HepG2 (cell line): ENCODE measurements around the gene PRCD. TPM values are rescaled to one million over a fixed set of nuclear protein-coding genes. Genes with fewer than 3 reads are reported as not detected.

Source experiments
- AHR ChIP-seq: IDR thresholded peaks from 2 replicates; pipeline ENCODE4 v1.6.1; 2018; ENCODE audit warnings: missing genetic modification reagents, missing compliant biosample characterization
- ELF3 ChIP-seq: IDR thresholded peaks from 2 replicates; pipeline ENCODE4 v1.6.1; 2016; ENCODE audit warnings: missing genetic modification reagents, missing compliant biosample characterization
- HCFC1 ChIP-seq: fragments of 150-350 bp; IDR thresholded peaks from 2 replicates; pipeline ENCODE4 v1.6.1; 2014; ENCODE audit warnings: low read depth, low read length
- HNRNPLL ChIP-seq: fragments of 200-400 bp; formaldehyde crosslinking; IDR thresholded peaks from 2 replicates; pipeline ENCODE4 v1.6.1; 2017; ENCODE audit warnings: mild to moderate bottlenecking, low read depth, low read length; ENCODE audit not compliant: poor library complexity, severe bottlenecking
- ISL2 ChIP-seq: sonication (generic); formaldehyde crosslinking; IDR thresholded peaks from 2 replicates; pipeline ENCODE4 v1.5.0; 2020; ENCODE audit warnings: missing genetic modification reagents
- KAT8 ChIP-seq: IDR thresholded peaks from 2 replicates; pipeline ENCODE4 v1.6.1; 2016; ENCODE audit warnings: missing genetic modification reagents, missing compliant biosample characterization
- SALL2 ChIP-seq: sonication (generic); formaldehyde crosslinking; IDR thresholded peaks from 2 replicates; pipeline ENCODE4 v1.8.1; 2023; ENCODE audit warnings: mild to moderate bottlenecking, missing genetic modification reagents, inconsistent platforms
- SCMH1 ChIP-seq: sonication (generic); formaldehyde crosslinking; IDR thresholded peaks from 2 replicates; pipeline ENCODE4 v1.9.0; 2021; ENCODE audit warnings: missing genetic modification reagents, mild to moderate bottlenecking, borderline replicate concordance
- STAG1 ChIP-seq: sonication (generic); formaldehyde crosslinking; IDR thresholded peaks from 2 replicates; pipeline ENCODE4 v1.4.0; 2020; ENCODE audit warnings: missing genetic modification reagents
- ZBTB40 ChIP-seq, 2 experiments: fragments of 450-650 bp in 1 of 2; sonication (generic) in 1 of 2; formaldehyde crosslinking in 1 of 2; IDR thresholded peaks; 2 replicates each; pipeline versions ENCODE4 v1.6.1 to v1.8.0; 2016 to 2022; ENCODE audit warnings: antibody characterized with exemption in 1 of 2, mild to moderate bottlenecking in 1 of 2, missing genetic modification reagents in 1 of 2
- ZBTB7A ChIP-seq: sonication (generic); formaldehyde crosslinking; IDR thresholded peaks from 2 replicates; pipeline ENCODE4 v1.8.0; 2022; ENCODE audit warnings: mild to moderate bottlenecking, missing genetic modification reagents
- ZFP36L2 ChIP-seq: sonication (generic); formaldehyde crosslinking; IDR thresholded peaks from 2 replicates; pipeline ENCODE4 v1.4.0; 2020; ENCODE audit warnings: missing genetic modification reagents
- ZKSCAN1 ChIP-seq: fragments of 150-350 bp; IDR thresholded peaks from 2 replicates; pipeline ENCODE4 v1.6.1; 2014; ENCODE audit warnings: low read length
- ZNF224 ChIP-seq: sonication (generic); formaldehyde crosslinking; IDR thresholded peaks from 2 replicates; pipeline ENCODE4 v1.5.0; 2020; ENCODE audit warnings: mild to moderate bottlenecking, missing genetic modification reagents
- ZNF337 ChIP-seq: sonication (generic); formaldehyde crosslinking; IDR thresholded peaks from 2 replicates; pipeline ENCODE4 v1.5.1; 2020; ENCODE audit warnings: missing genetic modification reagents, low read depth, mild to moderate bottlenecking, borderline replicate concordance
- ZNF747 ChIP-seq: sonication (generic); formaldehyde crosslinking; IDR thresholded peaks from 2 replicates; pipeline ENCODE4 v1.8.1; 2023; ENCODE audit warnings: missing genetic modification reagents, mild to moderate bottlenecking, borderline replicate concordance
- polyA plus RNA-seq, 8 experiments: library from polyadenylated mRNA; depleted of rRNA in 3 of 8; stranded (reverse) in 7 of 8; unstranded in 1 of 8; fragments of >200 nt; fragmentation: Illumina TruSeq in 4 of 8; extraction: Trizol in 4 of 8; gene quantifications; 2 replicates each; pipeline versions ENCODE4 v1.2.1 to v1.2.3, GENCODE V29; 2011 to 2016; ENCODE audit warnings: low read depth in 4 of 8, missing spikeins in 1 of 8, mixed read lengths in 1 of 8; ENCODE audit not compliant: insufficient read depth in 1 of 8
- total RNA-seq, 5 experiments: library from RNA; depleted of rRNA; stranded (reverse); fragments of >200 nt; fragmentation: Illumina TruSeq; extraction: Trizol; gene quantifications; 2 replicates each; pipeline ENCODE4 v1.2.3, GENCODE V29; 2016; ENCODE audit warnings: low read depth in 1 of 5
- TF ChIP-seq, protein P1 (sequence below): sonication (generic); formaldehyde crosslinking; IDR thresholded peaks from 2 replicates; pipeline ENCODE4 v1.4.0; 2020; ENCODE audit warnings: missing genetic modification reagents
- TF ChIP-seq, protein P2 (sequence below): sonication (generic); formaldehyde crosslinking; IDR thresholded peaks from 2 replicates; pipeline ENCODE4 v1.4.0; 2020; ENCODE audit warnings: mild to moderate bottlenecking, missing genetic modification reagents

PRCD gene
- total and polyA plus RNA-seq, 2 of the 13 experiments (the other 11 are each of a cell fraction or from before 2014, with no cell fraction given) = 0.51 TPM; not detected in 1

GRCh38 chr17:76523084-76524037 lies 16.5 kb upstream of the PRCD start (continued):
- TF ChIP-seq HNRNPLL = peak; percentile 61
- 0 out of 2 replicates have a peak, but pooled peaks have one; percentile 68 for TF ChIP-seq ZFP36L2 (CRISPR knock-in tag)
- no peak for TF ChIP-seq SCMH1
- no peak for TF ChIP-seq ZNF337
- peak; percentile 41; the same call in 1 of the 2 replicates for TF ChIP-seq SALL2 (CRISPR knock-in tag)
- TF ChIP-seq ZNF224 (CRISPR knock-in tag) = no peak
- TF ChIP-seq ZBTB40 (IDR thresholded peaks at IDR 0.05) = no peak
- no peak for TF ChIP-seq ZBTB40 (CRISPR knock-in tag; IDR thresholded peaks at IDR 0.05)
- TF ChIP-seq ZKSCAN1 = no peak
- peak; percentile 68; the same call in 1 of the 2 replicates for TF ChIP-seq KAT8 (CRISPR knock-in tag)
- TF ChIP-seq ZBTB7A (CRISPR knock-in tag) = no peak
- TF ChIP-seq ZNF747 (CRISPR knock-in tag) = peak; percentile 94
- TF ChIP-seq AHR (CRISPR knock-in tag) = peak; percentile 92
- TF ChIP-seq ELF3 = peak; percentile 41; the same call in 1 of the 2 replicates
- TF ChIP-seq, protein P1, sequence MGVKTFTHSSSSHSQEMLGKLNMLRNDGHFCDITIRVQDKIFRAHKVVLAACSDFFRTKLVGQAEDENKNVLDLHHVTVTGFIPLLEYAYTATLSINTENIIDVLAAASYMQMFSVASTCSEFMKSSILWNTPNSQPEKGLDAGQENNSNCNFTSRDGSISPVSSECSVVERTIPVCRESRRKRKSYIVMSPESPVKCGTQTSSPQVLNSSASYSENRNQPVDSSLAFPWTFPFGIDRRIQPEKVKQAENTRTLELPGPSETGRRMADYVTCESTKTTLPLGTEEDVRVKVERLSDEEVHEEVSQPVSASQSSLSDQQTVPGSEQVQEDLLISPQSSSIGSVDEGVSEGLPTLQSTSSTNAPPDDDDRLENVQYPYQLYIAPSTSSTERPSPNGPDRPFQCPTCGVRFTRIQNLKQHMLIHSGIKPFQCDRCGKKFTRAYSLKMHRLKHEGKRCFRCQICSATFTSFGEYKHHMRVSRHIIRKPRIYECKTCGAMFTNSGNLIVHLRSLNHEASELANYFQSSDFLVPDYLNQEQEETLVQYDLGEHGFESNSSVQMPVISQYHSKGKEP (CRISPR knock-in tag) = no peak
- TF ChIP-seq HCFC1 = peak; percentile 8; the same call in 1 of the 2 replicates
- TF ChIP-seq, protein P2, sequence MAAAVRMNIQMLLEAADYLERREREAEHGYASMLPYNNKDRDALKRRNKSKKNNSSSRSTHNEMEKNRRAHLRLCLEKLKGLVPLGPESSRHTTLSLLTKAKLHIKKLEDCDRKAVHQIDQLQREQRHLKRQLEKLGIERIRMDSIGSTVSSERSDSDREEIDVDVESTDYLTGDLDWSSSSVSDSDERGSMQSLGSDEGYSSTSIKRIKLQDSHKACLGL (CRISPR knock-in tag) = peak; percentile 52; the same call in 1 of the 2 replicates
- peak; percentile 98 for TF ChIP-seq STAG1 (CRISPR knock-in tag)
- peak; percentile 59; the same call in 1 of the 2 replicates for TF ChIP-seq ISL2 (CRISPR knock-in tag)
